ENCODE measurements around the gene GTSE1. TPM values are rescaled to one million over a fixed set of nuclear protein-coding genes. Genes with fewer than 3 reads are reported as not detected.

GTSE1 gene
- total RNA-seq, 1 experiment from 2014 or later, result 46.1 TPM

GRCh38 chr22:46269564-46269963, 27.1 kb upstream of the GTSE1 start:
- Histone ChIP-seq H3K4me2 (ENCODE audit: low read length) (0 out of 2 replicates have a peak overlapping the region, but pooled peaks have one; percentile 81), H3K9me2 (ENCODE audit: insufficient read depth) (no peaks in the 10 kb centered on the region), H3K27me3 (ENCODE audit: insufficient read depth, low read length) (no peaks in the 10 kb centered on the region), H3K9ac (ENCODE audit: low read length) (no peak overlapping the region), H3K79me2 (ENCODE audit: insufficient read depth, low read length) (peaks cover 4% of the 10 kb centered on the region; the same call in 1 of the 2 replicates), H3K9me3 (ENCODE audit: control insufficient read depth in 1 of 2, insufficient read depth in 1 of 2, low read depth in 1 of 2, low read length in 2 of 2) (no peaks in the 10 kb centered on the region), H3K36me3 (ENCODE audit: control insufficient read depth in 1 of 2, insufficient read depth in 2 of 2, low read length in 2 of 2) (peaks cover 4 to 16% of the 10 kb centered on the region in 2 experiments; a peak in 3 of 4 replicates), H3K27ac (ENCODE audit: low read depth, low read length) (no peak overlapping the region), H3K4me3 (replicated peaks in 1 of 2; ENCODE audit: low read depth in 1 of 2, low read length in 2 of 2) (no peak overlapping the region), H4K20me1 (ENCODE audit: insufficient read depth) (no peaks in the 10 kb centered on the region), H2AFZ (ENCODE audit: low read depth, low read length, poor library complexity, severe bottlenecking) (no peak overlapping the region), H3K4me1 (ENCODE audit: control insufficient read depth in 1 of 2, insufficient read depth in 2 of 2, low read length in 2 of 2) (peaks cover 8 to 25% of the 10 kb centered on the region in 2 experiments)
- no TSS peak for BruUV-seq (replicated peaks)
- ATAC-seq (no peak), DNase-seq (ENCODE audit: low read depth, low spot score) (no peak)
- TF ChIP-seq SP1 (IDR thresholded peaks at IDR 0.05; ENCODE audit: low read depth) (no peak), CBX3 (IDR thresholded peaks at IDR 0.05; ENCODE audit: low read depth) (no peak), EZH2phosphoT487 (IDR thresholded peaks at IDR 0.05; ENCODE audit: borderline replicate concordance) (no peak), ZNF274 (IDR thresholded peaks at IDR 0.05; ENCODE audit: low read depth, low read length) (no peak), RAD21 (IDR thresholded peaks at IDR 0.05; ENCODE audit: low read depth) (no peak), EGR1 (IDR thresholded peaks at IDR 0.05; ENCODE audit: low read depth) (no peak), ZFX (IDR thresholded peaks at IDR 0.05) (no peak)
- intact Hi-C loops (cut with micrococcal nuclease), result no loop called here
- ChIA-PET CTCF (interaction anchor here (0.6 kb wide), 1 partner anchor 292 kb away, joined by 3 read pairs; the partner anchor contains the start of gene WNT7B), RAD21 (ENCODE audit: low non-redundant PET in 1 of 2, low total read pairs in 2 of 2, uncharacterized antibody in 2 of 2, unreplicated experiment in 2 of 2) (no interaction called here), POLR2A (interaction anchor here (1.6 kb wide), 1 partner anchor 27 kb away, joined by 4 read pairs; the partner anchor contains the start of gene GTSE1)

- DNase-seq (ENCODE audit: low read depth, low spot score) (no peak), ATAC-seq (no peak)
- intact Hi-C loops (cut with micrococcal nuclease), result no loop called here
- ChIA-PET CTCF (no interaction called here), POLR2A (no interaction called here), RAD21 (ENCODE audit: low non-redundant PET in 1 of 2, low total read pairs in 2 of 2, uncharacterized antibody in 2 of 2, unreplicated experiment in 2 of 2) (no interaction called here)
- no peaks in the 10 kb centered on the region for H3K27me3 ChIP-seq (ENCODE audit: insufficient read depth, low read length)
- H3K27ac ChIP-seq (ENCODE audit: low read depth, low read length), result no peak overlapping the region
- peaks cover 1 to 17% of the 10 kb centered on the region in 2 experiments; a peak in 3 of 4 replicates for H3K4me1 ChIP-seq (ENCODE audit: control insufficient read depth in 1 of 2, insufficient read depth in 2 of 2, low read length in 2 of 2)
- H3K36me3 ChIP-seq (ENCODE audit: control insufficient read depth in 1 of 2, insufficient read depth in 2 of 2, low read length in 2 of 2), result peaks cover 10 to 30% of the 10 kb centered on the region in 2 experiments
- H4K20me1 ChIP-seq (ENCODE audit: insufficient read depth), result no peaks in the 10 kb centered on the region
- H3K9ac ChIP-seq (ENCODE audit: low read length), result no peak overlapping the region
- H3K9me2 ChIP-seq (ENCODE audit: insufficient read depth), result no peaks in the 10 kb centered on the region
- TF ChIP-seq YY1 (IDR thresholded peaks at IDR 0.05; ENCODE audit: extremely low read depth, insufficient replicate concordance, low read depth, low read length) (no peak), CBX3 (IDR thresholded peaks at IDR 0.05; ENCODE audit: low read depth) (no peak), FOSL1 (IDR thresholded peaks at IDR 0.05; ENCODE audit: low read depth) (no peak), CEBPB (IDR thresholded peaks at IDR 0.05; ENCODE audit: low read depth) (no peak), TCF7L2 (IDR thresholded peaks at IDR 0.05; ENCODE audit: borderline replicate concordance, extremely low read depth, insufficient read depth, insufficient read length) (no peak), POLR2AphosphoS5 (IDR thresholded peaks at IDR 0.05; ENCODE audit: low read depth, low read length) (no peak), MAX (IDR thresholded peaks at IDR 0.05) (no peak)
- H3K9me3 ChIP-seq (ENCODE audit: control insufficient read depth in 1 of 2, insufficient read depth in 1 of 2, low read depth in 1 of 2, low read length in 2 of 2), result peaks cover 0 to 5% of the 10 kb centered on the region in 2 experiments; a peak in 1 of 4 replicates
- H3K79me2 ChIP-seq (ENCODE audit: insufficient read depth, low read length), result peaks cover 4% of the 10 kb centered on the region; the same call in 1 of the 2 replicates
- no peak overlapping the region for H3K4me2 ChIP-seq (ENCODE audit: low read length)
- no peak overlapping the region for H3K4me3 ChIP-seq (replicated peaks in 1 of 2; ENCODE audit: low read depth in 1 of 2, low read length in 2 of 2)
- no peak overlapping the region for H2AFZ ChIP-seq (ENCODE audit: low read depth, low read length, poor library complexity, severe bottlenecking)
- no TSS peak for BruUV-seq (replicated peaks)
Measured at GRCh38 chr22:46272196-46272595, 24.5 kb upstream of the GTSE1 start.
